RWPE1 (cell line): ENCODE measurements around the gene PKN1.
A peak's percentile ranks its signal among the peaks of the same experiment; 100 is the strongest.

Experiments used
- CTCF ChIA-PET: fragments of 350-600 bp; sonication (Branson Sonifier 250); formaldehyde crosslinking; extraction: SDS; loops from one replicate; lab custom pipeline; 2021; lab: Yijun Ruan, JAX
- POLR2A ChIA-PET: fragments of 400-600 bp; formaldehyde crosslinking; extraction: SDS; loops from one replicate; lab custom pipeline; 2020; ENCODE audit warnings: antibody characterized with exemption; ENCODE audit not compliant: low non-redundant PET; lab: Yijun Ruan, JAX
- DNase-seq: peaks from one replicate; pipeline ENCODE4 v3.0.0; 2012; ENCODE audit warnings: low spot score
- H3K27ac ChIP-seq: fragments of 450-650 bp; 2 replicates; pipeline ENCODE4 v1.5.1; 2017
- TF ChIP-seq, protein P1 (sequence below): fragments of 450-650 bp; conservative IDR thresholded peaks from 2 replicates; pipeline ENCODE4 v1.5.1; 2017; ENCODE audit warnings: low read depth, mild to moderate bottlenecking

PKN1 gene

DNA sequence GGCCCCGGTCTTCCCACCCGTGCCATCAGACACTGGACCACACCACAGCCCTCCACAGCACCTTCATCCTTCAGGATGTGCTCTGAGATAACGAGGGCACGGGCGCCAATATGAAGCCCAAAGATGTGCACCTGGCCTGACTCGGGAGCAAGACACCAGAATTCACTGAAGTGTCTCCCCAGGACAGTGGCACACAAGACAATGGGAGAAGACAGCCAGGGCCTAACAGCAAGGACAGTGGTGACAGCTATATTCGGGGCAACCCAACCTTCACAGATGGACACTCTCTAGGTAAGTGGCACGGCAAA, 21.2 kb upstream of the PKN1 start:
- ChIA-PET CTCF (interaction anchor here (0.5 kb wide), 1 partner anchor 53 kb away, joined by 4 read pairs; no protein-coding TSS in a partner anchor), POLR2A (no interaction called here)
- TF ChIP-seq, protein P1, sequence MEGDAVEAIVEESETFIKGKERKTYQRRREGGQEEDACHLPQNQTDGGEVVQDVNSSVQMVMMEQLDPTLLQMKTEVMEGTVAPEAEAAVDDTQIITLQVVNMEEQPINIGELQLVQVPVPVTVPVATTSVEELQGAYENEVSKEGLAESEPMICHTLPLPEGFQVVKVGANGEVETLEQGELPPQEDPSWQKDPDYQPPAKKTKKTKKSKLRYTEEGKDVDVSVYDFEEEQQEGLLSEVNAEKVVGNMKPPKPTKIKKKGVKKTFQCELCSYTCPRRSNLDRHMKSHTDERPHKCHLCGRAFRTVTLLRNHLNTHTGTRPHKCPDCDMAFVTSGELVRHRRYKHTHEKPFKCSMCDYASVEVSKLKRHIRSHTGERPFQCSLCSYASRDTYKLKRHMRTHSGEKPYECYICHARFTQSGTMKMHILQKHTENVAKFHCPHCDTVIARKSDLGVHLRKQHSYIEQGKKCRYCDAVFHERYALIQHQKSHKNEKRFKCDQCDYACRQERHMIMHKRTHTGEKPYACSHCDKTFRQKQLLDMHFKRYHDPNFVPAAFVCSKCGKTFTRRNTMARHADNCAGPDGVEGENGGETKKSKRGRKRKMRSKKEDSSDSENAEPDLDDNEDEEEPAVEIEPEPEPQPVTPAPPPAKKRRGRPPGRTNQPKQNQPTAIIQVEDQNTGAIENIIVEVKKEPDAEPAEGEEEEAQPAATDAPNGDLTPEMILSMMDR = no peak
- peak overlapping the region; percentile 70 for H3K27ac ChIP-seq
- no peak for DNase-seq

DNA sequence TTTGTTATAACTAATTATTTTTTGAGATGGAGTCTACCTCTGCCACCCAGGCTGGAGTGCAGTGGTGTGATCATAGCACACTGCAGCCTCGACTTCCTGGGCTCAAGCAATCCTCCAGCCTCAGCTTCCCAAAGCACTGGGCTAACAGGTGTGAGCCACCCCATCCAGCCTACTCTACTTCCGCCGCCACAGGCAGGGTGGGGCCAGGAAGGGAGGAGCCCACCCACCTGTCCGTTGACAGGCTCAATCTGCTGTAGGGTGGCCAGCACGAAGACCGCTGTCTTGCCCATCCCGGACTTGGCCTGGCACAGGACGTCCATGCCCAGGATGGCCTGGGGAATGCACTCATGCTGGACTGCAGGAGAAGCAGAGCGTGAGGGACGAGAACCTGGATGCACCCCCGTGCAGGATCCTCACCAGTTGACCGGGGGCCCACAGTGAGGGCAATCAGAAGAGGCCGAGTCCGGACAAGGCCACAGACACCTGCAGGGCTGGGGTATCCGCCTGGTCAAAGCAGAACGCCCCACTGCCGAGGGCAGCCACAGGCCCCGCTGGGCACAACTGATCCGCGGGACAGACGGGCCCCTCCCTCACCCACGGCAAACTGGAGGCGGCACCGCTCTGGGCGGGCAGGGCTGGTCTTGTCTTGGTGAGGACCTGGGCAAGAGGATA, 20.6 kb upstream of the PKN1 start:
- peak overlapping the region; percentile 70 for H3K27ac ChIP-seq
- CTCF ChIA-PET = interaction anchor here (0.7 kb wide), 1 partner anchor 1288 kb away, joined by 3 read pairs; no protein-coding TSS in a partner anchor
- no peak for DNase-seq
- TF ChIP-seq, protein P1 = no peak
- POLR2A ChIA-PET = no interaction called here

DNA sequence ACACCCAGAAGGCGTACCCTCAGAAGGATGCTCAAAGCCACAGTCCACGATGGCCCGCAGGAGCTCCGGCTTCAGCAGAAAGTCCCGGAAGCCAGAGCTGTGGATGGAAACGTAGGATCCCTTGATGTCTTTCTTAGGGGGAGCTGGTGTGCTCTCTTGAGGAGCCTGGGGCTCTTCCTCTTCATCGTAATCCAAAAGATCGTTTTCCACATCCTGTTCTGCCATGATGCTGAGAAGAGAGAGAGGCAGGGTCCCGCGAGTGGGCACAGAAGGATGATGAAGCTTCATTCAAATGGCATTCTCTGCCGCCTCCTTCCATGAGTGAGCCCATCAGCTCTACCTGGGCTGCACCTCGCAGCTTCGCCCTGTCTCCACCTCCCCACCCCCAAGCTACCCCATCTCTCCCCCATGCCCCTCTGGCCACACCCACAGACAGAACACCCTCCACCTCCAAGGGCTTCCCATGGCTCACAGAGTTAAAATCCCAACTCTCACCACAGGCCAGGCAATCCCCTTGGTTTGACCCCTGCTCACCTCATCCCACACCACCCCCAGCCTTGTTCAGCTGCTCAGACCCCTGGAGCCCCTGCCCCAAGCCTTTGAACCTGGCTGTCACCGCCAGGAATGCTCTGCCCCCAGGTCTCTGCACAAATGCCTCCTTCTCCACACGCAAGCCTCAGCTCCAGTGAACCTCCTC, 20.0 kb upstream of the PKN1 start:
- ChIA-PET CTCF (interaction anchor here (0.7 to 1.0 kb wide), 2 partner anchors 326 to 1288 kb away, joined by 3 read pairs; no protein-coding TSS in a partner anchor), POLR2A (no interaction called here)
- peak overlapping the region; percentile 70 for H3K27ac ChIP-seq
- TF ChIP-seq, protein P1 = no peak
- no peak for DNase-seq

DNA sequence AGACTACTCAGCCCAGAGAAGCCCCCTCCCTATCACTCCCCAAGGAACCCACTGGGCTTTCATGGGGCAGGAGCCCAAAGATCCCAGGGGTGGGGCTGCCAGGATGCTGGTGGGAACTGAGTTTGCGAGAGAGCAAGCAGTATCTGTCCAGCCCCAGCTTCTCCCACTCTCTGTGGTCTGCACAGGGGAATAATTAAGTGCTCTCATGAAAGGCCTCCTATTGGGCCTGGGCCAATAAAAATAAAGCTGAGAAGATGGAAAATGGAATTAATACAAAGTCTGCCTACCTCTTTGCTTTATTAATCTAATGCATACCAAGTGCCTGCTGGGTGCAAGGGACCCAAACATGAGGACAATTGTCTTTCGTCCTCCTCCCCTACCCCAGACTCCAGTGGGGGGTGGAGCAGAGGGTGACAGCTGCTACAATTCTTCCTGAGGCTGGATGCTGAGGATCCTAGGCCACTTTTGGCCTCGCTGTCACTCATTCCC, 19.4 kb upstream of the PKN1 start:
- POLR2A ChIA-PET = no interaction called here
- no peak for DNase-seq
- TF ChIP-seq, protein P1 = no peak

DNA sequence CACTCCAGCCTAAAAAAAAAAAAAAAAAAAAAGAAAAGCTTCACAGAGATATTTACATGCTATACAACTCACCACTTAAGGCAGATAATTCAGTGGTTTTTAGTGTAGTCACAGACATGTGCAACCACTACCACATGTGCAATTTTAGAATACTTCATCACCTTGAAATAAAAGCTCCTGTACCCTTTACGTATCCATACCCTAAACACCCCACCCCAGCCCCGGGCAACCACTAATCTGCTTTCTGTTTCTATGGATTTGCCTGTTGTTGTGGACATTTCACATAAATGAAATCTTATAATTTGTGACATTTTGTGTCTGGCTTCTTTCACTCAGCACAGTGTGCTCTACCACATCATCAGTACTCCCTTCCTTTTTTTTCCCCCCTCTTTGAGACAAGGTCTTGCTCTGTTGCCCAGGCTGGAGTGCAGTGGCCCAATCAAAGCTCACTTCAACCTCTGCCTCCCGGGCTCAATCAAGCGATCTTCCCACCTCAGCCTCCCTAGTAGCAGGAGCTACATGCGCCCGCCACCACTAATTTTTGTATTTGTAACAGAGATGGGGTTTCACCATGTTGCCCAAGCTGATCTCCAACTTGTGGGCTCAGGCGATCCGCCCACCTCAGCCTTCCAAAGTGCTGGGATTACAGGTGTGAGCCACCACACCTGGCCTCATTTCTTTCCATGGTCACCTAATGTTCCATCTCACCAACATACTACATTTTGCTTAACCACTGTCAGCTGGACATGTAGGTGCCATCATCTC, 18.0 kb upstream of the PKN1 start:
- POLR2A ChIA-PET = no interaction called here
- CTCF ChIA-PET = interaction anchor here (0.6 to 1.8 kb wide), 3 partner anchors 9 to 1322 kb away, joined by 3 to 8 read pairs (median 3); no protein-coding TSS in a partner anchor

More for the DNA sequence above, 19.4 kb upstream of the PKN1 start:
- H3K27ac ChIP-seq = peak overlapping the region; percentile 70
- CTCF ChIA-PET = interaction anchor here (0.5 to 1.8 kb wide), 3 partner anchors 8 to 326 kb away, joined by 3 to 8 read pairs (median 5); no protein-coding TSS in a partner anchor

More for the DNA sequence above, 18.0 kb upstream of the PKN1 start:
- peak overlapping the region; percentile 91 for H3K27ac ChIP-seq
- DNase-seq = no peak
- TF ChIP-seq, protein P1 = no peak
